Epithelial cell of proximal tubule (primary cell): ENCODE results near the gene SUN2. TPM values are rescaled to one million over a fixed set of nuclear protein-coding genes. Genes with fewer than 3 reads are reported as not detected.
A peak's percentile ranks its signal among the peaks of the same experiment; 100 is the strongest.

Experiments used
- DNase-seq: peaks from one replicate; pipeline ENCODE4 v3.0.0-alpha.2; 2011; ENCODE audit warnings: low read depth
- H3K4me3 ChIP-seq: 2 replicates; pipeline ENCODE4 v1.5.1; 2011; ENCODE audit warnings: low read depth, mild to moderate bottlenecking, low read length
- CTCF ChIP-seq: conservative IDR thresholded peaks from 2 replicates; pipeline ENCODE4 v1.5.1; 2012; ENCODE audit warnings: low read depth, mild to moderate bottlenecking, low read length
- total RNA-seq: library from RNA; depleted of rRNA; stranded (reverse); fragments of >200 nt; gene quantifications from 2 replicates; pipeline ENCODE4 v1.2.3, GENCODE V29; 2015

The SUN2 gene
- total RNA-seq, 1 donor from 2014 or later, result 88.2 TPM

DNA sequence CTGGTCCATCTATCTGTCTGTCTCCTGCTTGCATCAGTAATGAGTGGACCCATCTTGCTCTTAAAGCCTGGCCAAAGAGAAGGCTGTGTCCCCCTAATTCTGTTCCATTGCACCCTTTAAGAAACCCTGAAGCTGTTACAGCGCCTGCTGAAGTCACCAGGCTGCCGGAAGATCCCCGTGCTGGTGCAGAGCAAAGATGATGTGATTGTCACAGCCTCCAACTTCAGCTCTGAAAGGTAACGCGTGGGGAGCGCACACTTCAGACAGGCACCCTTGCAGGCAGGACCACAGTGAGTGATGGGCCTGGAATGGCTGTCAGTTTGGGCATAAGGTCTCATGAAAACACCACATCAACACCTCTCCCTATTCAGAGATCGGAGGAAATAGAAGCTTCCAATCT lies 31.6 kb downstream of the SUN2 start:
- no peak for TF ChIP-seq CTCF
- H3K4me3 ChIP-seq, result no peak overlapping the region
- DNase-seq, result no peak

DNA sequence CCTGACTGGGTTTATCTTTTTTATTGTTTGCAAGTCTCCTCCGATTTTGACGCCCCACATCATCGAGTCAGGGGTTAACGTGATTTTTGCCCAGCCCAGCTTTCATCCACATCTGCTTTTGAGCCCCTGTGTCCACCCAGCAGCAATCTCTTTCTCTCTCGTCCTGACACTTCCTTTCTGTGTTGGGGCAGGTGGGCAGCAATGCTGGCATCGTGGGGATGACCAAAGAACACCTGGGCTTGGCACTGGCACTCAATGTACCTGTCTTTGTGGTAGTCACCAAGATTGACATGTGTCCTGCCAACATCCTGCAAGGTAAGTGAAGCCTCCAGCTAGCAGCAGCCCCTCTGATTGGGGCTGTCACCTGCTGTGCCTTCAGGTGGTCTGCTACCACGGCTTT lies 34.2 kb downstream of the SUN2 start:
- DNase-seq, result no peak
- TF ChIP-seq CTCF, result no peak
- no peak overlapping the region for H3K4me3 ChIP-seq

- no peak overlapping the region for H3K4me3 ChIP-seq
- no peak for DNase-seq
- TF ChIP-seq CTCF, result no peak
These were observed 35.4 kb downstream of the SUN2 start for GRCh38 chr22:38720350-38720749.

DNA sequence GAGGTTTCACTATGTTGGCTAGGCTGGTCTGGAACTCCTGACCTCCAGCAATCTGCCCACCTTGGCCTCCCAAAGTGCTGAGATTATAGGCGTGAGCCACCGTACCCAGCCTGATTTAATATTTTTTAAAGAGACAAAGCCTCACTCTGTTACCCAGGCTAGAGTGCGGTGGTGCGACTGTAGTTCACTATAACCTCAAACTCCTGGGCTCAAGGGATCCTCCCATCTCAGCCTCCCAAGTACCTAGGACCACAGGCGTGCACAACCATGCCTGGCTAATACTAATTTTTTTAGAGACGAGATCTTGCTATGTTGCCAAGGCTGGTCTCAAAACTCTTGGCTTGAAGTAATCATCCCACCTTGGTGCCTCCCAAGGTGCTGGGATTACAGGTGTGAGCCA lies 36.6 kb downstream of the SUN2 start:
- TF ChIP-seq CTCF, result no peak
- no peak overlapping the region for H3K4me3 ChIP-seq
- no peak for DNase-seq

DNA sequence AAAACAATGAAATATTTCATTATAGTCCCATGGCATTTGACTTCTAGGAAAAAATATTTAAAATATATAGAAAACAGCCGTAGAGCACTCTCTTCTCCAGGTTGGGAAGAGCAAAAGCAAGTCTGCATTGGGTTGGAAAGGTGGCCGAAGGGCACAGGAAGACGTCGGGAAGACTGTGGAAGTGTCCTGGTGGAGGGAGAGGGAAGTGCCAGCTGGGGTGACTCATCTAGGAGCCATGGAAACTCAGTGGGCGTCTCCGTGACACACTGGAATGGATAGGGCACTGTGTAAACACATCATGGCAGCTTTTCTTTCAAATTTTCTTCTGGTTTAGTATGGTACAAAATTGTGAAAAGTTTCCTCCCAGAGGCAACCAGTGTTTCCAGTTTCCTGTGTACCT lies 37.4 kb downstream of the SUN2 start:
- H3K4me3 ChIP-seq, result no peak overlapping the region
- TF ChIP-seq CTCF, result peak; percentile 70
- no peak for DNase-seq

DNA sequence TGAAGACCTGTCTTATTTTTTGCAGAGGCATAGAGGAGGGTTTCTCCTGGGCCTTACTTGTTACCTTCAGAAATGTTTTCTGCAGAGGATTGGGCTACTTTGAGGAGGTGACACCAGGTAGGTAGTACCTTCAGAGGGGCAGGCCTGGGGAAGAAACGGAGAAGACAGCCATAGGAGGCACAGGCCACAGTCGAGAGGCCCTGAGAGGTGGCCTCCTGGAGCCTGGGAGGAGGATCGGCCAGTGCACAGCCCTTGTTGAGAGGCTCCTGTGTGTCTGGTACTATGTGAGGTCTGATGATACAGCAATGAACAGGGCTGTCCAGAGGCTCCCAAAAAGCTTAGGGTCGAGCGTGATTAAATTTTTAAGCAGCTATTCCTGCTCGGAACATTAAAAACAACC lies 38.6 kb downstream of the SUN2 start:
- H3K4me3 ChIP-seq, result no peak overlapping the region
- DNase-seq, result no peak
- TF ChIP-seq CTCF, result no peak

DNA sequence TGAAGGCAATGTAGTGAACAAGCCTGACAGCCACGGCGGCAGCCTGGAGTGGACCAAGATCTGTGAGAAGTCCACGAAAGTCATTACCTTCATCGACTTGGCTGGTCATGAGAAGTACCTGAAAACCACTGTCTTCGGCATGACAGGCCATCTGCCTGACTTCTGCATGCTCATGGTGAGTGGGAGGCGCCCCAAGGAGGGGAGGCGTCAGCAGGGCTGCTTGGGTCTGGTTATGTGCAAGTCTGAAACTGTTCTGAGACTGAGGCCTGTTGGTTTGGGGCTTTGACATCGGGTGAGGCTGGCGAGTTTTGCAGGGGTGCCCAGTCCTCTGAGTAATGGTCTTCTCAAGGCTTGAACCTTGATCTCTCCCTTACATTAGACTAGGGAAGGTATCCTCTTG lies 39.0 kb downstream of the SUN2 start:
- TF ChIP-seq CTCF, result no peak
- no peak overlapping the region for H3K4me3 ChIP-seq
- DNase-seq, result no peak
